HG03460 (cell line): ENCODE measurements around the gene YWHAQ.
A peak's percentile ranks its signal among the peaks of the same experiment; 100 is the strongest.
"Not testable (repeated sequence)": the region's sequence is repeated elsewhere in the genome, so short reads cannot be mapped to it uniquely, and the experiment has no call there.

Experiments used
- ATAC-seq: cut with Tn5 transposase; IDR thresholded peaks from one replicate; pipeline ENCODE4 v1.9.1; 2021; ENCODE audit not compliant: unreplicated experiment

YWHAQ gene

GRCh38 chr2:9552219-9553178, 78.3 kb downstream of the YWHAQ start:
- ATAC-seq: no peak

DNA sequence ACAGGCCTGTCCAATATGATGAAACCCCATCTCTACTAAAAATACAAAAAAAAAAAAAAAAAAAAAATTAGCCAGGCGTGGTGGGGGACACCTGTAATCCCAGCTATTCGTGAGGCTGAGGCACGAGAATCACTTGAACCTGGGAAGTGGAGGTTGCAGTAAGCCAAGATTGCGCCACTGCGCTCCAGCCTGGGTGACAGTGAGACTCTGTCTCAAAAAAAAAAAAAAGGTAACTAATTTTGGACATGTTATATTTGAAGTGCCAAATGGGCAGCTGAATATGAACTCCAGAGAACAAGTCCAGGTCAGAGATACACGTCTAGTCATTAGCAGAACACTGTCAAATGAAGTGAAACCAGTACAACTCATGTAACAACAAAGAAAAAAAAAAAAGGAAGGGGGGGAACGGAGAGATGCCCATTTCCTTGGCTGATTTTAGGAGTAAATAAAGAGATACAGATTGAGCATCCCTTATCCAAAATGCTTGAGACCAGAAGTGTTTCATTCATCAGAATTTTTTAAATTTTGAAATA, 79.9 kb downstream of the YWHAQ start:
- not testable (repeated sequence) for ATAC-seq

- no peak for ATAC-seq
Measured at GRCh38 chr2:9549420-9549819, 81.4 kb downstream of the YWHAQ start.

DNA sequence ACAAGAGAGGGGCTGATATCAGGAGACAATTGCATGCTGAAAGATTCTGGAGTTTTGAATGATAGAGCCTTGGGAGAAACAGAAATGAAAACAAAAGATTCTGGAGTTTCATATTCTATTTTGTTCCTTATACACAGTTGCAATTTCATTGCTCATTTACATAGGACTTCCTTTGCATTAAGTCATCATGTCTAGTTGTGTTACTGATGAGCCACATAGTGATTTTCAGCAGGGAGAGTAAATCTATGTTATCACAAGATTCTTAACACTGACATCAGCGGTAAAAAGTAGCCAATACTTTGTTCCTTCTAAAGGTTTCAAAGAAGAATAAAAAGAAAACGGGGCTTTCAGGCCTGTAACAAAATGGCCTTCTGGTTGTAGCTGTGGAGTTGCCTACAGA, 82.3 kb downstream of the YWHAQ start:
- peak; percentile 54 for ATAC-seq

GRCh38 chr2:9547262-9547991, 83.4 kb downstream of the YWHAQ start:
- no peak for ATAC-seq

DNA sequence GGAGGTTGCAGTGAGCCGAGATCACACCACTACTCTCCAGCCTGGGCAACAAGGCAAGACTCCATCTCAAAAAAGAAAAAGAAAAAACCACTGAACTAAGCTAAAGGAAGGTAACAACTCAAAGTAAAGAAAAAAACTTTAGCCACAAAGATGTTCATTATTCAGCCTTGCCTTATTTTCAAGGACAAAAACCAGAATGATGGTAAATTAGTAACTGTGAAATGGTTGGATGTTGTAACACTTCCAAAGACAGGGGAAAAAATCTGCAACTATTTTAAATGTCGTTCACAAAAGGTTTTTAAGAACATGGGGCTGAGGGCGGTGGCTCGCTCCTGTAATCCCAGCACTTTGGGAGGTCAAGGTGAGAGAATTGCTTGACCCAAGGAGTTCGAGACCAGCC, 85.3 kb downstream of the YWHAQ start:
- ATAC-seq: no peak

DNA sequence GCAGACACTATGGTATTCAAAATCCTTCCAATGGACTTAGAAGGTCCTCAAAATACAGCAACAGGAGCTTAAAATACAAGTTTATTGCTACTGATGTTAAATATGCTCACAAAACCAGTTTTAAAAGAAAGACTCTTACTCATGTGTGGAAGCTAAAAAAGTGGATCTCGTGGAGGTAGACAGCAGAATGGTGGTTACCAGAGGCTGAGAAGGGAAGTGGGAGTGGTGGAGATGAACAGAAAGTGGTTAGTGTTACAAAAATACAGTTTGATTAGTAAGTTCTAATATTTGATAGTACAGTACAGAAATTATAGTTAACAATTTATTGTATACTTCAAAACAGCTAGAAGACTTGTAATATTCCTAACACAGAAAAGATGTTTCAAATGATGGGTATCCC, 87.2 kb downstream of the YWHAQ start:
- ATAC-seq: no peak

DNA sequence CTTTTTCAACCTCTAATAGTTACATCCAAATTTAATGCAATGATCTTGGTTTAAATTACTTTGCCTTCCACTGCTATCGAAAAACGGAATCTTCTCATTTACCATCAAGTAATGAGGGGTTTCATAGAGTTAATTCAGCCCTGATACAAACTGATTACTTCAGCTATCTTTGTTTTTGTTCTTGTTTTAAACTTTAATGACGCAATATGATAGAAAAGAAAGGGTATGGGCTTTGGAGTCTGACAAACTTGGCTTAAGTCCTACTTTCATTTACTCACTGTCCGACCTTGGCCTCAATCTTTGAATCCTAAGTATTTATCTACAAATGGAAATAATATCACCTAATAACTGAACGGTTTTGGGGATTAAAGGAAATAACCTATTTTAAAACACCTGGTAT, 91.3 kb downstream of the YWHAQ start:
- no peak for ATAC-seq

GRCh38 chr2:9538000-9538507, 92.7 kb downstream of the YWHAQ start:
- ATAC-seq: no peak

- no peak for ATAC-seq
Measured at GRCh38 chr2:9536504-9536903, 94.3 kb downstream of the YWHAQ start.

GRCh38 chr2:9535177-9535576, 95.6 kb downstream of the YWHAQ start:
- ATAC-seq: no peak
